HepG2 (cell line): ENCODE results near the gene PPFIA3.

Experiments used
- NFYB ChIP-seq: sonication (generic); formaldehyde crosslinking; IDR thresholded peaks from 2 replicates; pipeline ENCODE4 v1.4.0; 2020; ENCODE audit warnings: missing genetic modification reagents
- SIN3B ChIP-seq: fragments of 150-350 bp; IDR thresholded peaks from 2 replicates; pipeline ENCODE4 v1.6.1; 2014; ENCODE audit warnings: low read length
- U2AF2 ChIP-seq: fragments of 200-400 bp; formaldehyde crosslinking; IDR thresholded peaks from 2 replicates; pipeline ENCODE4 v1.6.1; 2017; ENCODE audit warnings: low read depth, mild to moderate bottlenecking, low read length
- ZFX ChIP-seq: sonication (generic); formaldehyde crosslinking; IDR thresholded peaks from 2 replicates; pipeline ENCODE4 v1.4.0; 2020; ENCODE audit warnings: mild to moderate bottlenecking, low read depth, missing genetic modification reagents, moderate library complexity
- ZNF724P ChIP-seq: sonication (generic); formaldehyde crosslinking; IDR thresholded peaks from 2 replicates; pipeline ENCODE4 v1.8.0; 2022; ENCODE audit warnings: missing genetic modification reagents, borderline replicate concordance

DNA sequence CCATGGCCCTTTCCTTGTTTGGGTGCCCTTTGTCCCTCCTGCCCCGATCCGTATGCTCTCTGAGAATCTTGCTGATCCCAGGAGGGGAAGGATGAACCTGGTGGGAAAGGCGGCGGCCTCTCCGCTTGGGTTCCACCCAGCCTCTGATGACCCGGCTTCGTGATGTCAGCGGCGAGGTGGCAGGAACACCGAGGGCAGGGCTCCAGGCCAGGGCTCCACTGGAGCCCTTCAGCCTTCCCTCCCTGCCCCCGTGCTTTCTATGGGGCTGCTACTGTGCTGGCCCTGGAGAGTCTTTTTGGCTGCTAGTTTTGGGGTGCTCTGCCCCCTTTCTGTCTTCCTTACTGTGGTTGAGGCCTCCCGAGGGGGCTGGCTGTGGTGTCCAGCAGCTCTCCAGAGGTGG is 17.0 kb upstream of the PPFIA3 start:
- TF ChIP-seq ZFX (CRISPR knock-in tag) (no peak), SIN3B (no peak), U2AF2 (no peak), ZNF724P (CRISPR knock-in tag) (no peak), NFYB (CRISPR knock-in tag) (no peak)
